HG03175 (cell line): ENCODE results near the gene RSPRY1.
"Not testable (repeated sequence)": the region's sequence is repeated elsewhere in the genome, so short reads cannot be mapped to it uniquely, and the experiment has no call there.

ENCODE experiments used
- ATAC-seq: cut with Tn5 transposase; IDR thresholded peaks from one replicate; pipeline ENCODE4 v1.9.1; 2021; ENCODE audit warnings: mild to moderate bottlenecking, moderate library complexity; ENCODE audit not compliant: unreplicated experiment

RSPRY1 gene

GRCh38 chr16:57252148-57252721 is 66.1 kb downstream of the RSPRY1 start:
- no peak for ATAC-seq

GRCh38 chr16:57253466-57253865 is 67.3 kb downstream of the RSPRY1 start:
- no peak for ATAC-seq

GRCh38 chr16:57255686-57256415 is 69.7 kb downstream of the RSPRY1 start:
- ATAC-seq, result no peak

- no peak for ATAC-seq
Measured at GRCh38 chr16:57256601-57257395, 70.7 kb downstream of the RSPRY1 start.

- no peak for ATAC-seq
Measured at GRCh38 chr16:57257455-57258070, 71.4 kb downstream of the RSPRY1 start.

GRCh38 chr16:57258226-57258909 is 72.2 kb downstream of the RSPRY1 start:
- ATAC-seq, result no peak

- ATAC-seq, result no peak
Measured at GRCh38 chr16:57258910-57259475, 72.9 kb downstream of the RSPRY1 start.

- no peak for ATAC-seq
Measured at GRCh38 chr16:57260294-57260929, 74.3 kb downstream of the RSPRY1 start.

- no peak for ATAC-seq
Measured at GRCh38 chr16:57261806-57262205, 75.7 kb downstream of the RSPRY1 start.

- no peak for ATAC-seq
Measured at GRCh38 chr16:57262841-57263540, 76.9 kb downstream of the RSPRY1 start.

- ATAC-seq, result no peak
Measured at GRCh38 chr16:57263541-57264351, 77.6 kb downstream of the RSPRY1 start.

- no peak for ATAC-seq
Measured at GRCh38 chr16:57264381-57264780, 78.3 kb downstream of the RSPRY1 start.

GRCh38 chr16:57264950-57265371 is 78.8 kb downstream of the RSPRY1 start:
- ATAC-seq, result no peak

- no peak for ATAC-seq
Measured at GRCh38 chr16:57265850-57266530, 79.9 kb downstream of the RSPRY1 start.

GRCh38 chr16:57266531-57267260 is 80.6 kb downstream of the RSPRY1 start:
- ATAC-seq, result no peak

- ATAC-seq, result not testable (repeated sequence)
Measured at GRCh38 chr16:57267343-57267742, 81.2 kb downstream of the RSPRY1 start.
